ENCODE results near the gene OR2L3.
"Not testable (repeated sequence)": the region's sequence is repeated elsewhere in the genome, so short reads cannot be mapped to it uniquely, and the experiment has no call there.

Gene OR2L3

GRCh38 chr1:248046536-248046935 lies at the start of gene OR2L3:
Gene OR2L3 (plus strand): TSS chr1:248046836. CDS start chr1:248060682, 13,846 bp downstream.
- no peak for DNase-seq

DNA sequence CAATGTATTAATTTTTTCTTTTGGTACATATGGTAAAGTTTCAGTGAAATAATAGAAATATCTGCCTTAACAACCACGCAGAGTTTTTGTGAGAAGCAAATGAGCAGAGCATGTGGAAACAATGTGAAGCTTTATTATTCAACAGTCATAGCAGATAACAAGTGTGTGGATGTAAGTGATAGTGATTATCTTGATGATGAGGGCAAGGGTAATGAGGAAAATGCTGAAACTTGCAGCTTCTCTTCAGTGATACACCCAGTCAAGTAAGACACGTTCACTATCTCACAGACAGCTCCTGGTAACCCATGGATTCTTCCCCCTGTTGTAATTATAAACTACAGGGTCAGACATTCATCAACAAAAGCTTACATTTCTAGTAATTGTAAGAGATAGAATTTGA lies 47.8 kb upstream of the OR2L3 start:
- peak; percentile 73 for DNase-seq

DNA sequence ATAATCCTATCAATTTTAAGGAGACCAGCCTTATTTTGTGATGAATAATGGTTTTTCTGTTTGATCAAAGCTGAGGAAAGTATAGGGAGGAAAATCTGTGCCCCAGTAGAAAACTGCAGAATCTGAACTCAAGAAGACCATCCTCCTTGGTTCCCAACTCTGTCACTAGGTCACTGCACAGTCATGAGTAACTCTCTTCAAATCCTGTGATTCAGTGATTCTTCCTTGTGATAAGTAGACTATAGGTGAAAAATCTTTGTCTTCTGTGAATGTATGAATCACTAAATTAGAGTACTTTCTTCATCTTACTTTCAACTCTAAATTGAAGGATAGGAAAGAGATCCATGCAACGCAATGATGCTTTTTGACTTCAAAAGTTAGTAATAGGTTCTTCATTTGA lies 46.5 kb upstream of the OR2L3 start:
- DNase-seq, result no peak

DNA sequence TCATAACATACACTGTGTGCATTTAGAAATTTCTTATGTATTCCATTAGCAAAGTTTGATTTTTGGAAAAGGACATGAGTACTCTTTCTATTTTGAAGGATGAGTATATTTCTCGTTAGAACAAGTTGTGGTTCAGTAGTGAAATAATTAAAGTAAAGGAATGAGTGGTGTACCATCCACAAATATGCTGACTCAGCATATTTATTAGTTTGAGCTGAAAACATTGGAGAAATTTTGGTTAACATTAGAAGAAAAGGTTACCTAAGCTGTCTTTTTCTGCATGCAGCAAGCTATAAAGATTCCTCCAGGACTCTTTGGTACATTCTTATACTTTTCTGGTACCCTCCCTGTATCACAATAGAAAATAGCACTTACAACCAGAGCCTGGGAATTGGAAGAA lies 38.9 kb upstream of the OR2L3 start:
- no peak for DNase-seq

GRCh38 chr1:248009681-248010080 lies 37.0 kb upstream of the OR2L3 start:
- no peak for DNase-seq

DNA sequence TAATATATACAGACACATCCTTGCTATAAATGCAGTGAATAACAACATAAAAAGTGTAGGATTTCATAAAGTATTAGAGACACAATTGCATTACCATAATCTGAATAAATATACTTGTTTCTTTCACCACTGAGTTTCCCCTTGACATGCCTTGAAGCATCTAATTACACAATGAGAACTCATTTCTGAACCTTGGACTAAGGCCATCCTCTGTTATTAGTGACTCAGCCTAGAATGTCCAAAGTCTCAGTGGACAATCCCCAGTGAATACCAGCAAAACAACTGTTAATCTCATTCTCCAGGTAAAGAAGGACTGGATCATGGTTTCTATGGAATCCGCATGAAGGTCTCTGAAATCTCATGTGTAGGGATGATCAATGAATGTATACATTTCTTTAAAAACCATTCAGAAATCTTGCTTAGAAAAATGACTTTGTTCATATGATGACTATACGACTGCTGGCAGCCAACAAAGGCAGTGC lies 33.4 kb upstream of the OR2L3 start, which contains the start of gene OR2L5:
OR2L5 (plus strand) TSS at position 432 of the 482 bp plus-strand sequence. CDS start 8,288 bp downstream, outside the sequence.
- no peak for DNase-seq

DNA sequence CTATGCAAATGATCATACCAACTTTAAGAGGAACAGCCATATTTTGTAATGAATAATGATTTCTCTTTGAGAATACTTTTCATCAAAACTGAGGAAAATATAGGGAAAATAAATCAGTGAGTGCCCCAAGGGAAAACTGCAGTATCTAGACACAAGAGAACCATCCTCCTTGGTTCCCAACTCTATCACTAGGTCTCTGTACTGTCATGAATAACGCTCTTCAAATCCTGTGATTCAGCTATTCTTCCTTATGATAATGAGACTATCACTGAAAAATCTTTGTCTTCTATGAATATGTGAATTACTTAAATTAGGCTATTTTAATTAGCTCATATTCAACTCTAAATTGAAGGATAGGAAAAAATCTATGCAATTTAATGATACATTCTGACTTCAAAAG lies 30.8 kb upstream of the OR2L3 start:
- no peak for DNase-seq

- DNase-seq, result no peak
Measured at GRCh38 chr1:248029770-248030169, 16.9 kb upstream of the OR2L3 start, which contains the start of gene OR2L2. Gene OR2L2 (plus strand): TSS chr1:248030070. CDS start chr1:248038268, 8,198 bp downstream.

DNA sequence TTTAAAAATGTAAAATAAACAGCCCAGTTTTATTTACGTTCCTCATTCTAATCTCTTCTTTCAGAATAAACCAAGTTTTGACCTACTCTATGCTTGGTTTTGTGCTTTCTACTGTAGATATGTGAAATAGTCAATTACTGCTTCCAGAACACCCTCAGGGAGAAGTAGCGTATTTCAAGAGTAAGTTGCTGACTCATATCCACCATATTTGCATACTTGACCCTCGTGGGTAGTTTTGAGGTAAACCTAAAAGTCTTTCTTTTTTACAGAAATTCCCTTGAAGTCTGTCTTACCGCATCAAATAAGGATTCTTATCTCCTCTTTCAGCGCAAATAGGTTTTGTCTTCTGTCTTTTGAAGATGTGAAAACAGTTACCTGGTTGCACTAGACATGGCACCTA lies 1.4 kb upstream of the OR2L3 start:
- no peak for DNase-seq

DNA sequence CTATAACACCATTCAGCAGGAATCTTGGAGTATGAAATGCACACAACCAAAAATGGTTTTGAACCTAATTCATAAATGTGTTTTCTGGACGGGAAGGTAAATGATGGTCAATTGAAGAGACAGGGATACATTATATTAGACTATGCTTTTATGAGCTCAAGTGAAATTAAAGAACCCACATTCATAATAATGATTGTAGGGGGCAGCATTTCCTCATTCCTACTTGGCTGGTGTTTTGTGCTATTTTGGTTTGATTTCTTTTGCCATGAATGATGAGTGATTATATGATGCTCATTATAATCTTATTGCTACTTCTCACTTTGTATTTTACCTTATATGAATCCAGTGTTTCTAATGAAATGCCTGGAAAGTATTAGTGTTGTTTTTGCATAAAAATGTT lies 372 bp downstream of the OR2L3 start:
- peak; percentile 4 for DNase-seq

DNA sequence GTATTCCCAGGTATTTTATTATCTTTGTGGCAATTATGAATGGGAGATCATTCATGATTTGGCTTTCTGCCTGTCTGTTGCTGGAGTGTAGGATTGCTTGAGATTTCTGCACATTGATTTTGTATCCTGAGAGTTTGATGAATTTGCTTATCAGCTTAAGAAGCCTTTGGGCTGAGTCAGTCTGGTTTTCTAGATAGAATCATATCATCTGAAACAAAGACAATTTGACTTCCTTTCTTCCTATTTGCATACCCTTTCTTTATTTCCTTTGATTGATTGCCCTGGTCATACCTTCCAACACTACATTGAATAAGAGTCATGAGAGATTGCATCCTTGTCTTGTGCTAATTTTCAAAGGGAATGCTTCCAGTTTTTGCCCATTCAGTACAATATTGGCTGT lies 8.0 kb downstream of the OR2L3 start:
- no peak for DNase-seq

DNA sequence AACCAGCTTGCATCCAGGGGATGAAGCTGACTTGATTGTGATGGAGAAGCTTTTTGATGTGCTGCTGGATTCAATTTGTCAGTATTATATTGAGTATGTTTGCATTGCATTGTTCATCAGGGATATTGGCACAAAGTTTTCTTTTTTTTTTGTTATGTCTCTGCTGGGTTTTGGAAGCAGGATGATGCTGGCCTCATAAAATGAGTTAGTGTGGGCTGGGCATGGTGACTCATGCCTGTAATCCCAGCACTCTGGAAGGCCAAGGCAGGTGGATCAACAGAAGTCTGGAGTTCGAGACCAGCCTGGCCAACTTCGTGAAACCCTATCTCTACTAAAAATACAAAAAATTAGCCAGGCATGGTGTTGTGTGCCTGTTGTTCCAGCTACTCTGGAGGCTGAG lies 8.6 kb downstream of the OR2L3 start:
- no peak for DNase-seq

DNA sequence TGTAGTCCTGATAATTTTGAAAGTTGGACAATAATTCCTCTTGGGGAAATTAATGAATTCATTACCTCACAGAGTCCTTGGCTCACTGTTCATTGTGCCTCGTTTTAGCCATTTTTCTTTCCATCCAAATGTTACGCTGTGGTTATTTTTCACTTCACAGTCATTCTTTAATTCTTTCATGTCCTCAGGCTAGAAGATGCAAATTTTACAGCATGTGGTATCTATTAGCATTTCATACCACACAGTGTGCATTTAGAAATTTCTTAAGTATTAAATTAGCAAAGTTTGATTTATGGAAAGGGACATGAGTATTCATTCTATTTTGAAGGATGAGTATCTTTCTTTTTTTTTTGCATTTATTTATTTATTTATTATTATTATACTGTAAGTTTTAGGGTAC lies 18.4 kb downstream of the OR2L3 start:
- no peak for DNase-seq

GRCh38 chr1:248065604-248066003 lies 19.0 kb downstream of the OR2L3 start:
- DNase-seq, result no peak

GRCh38 chr1:248083864-248084263 lies 37.2 kb downstream of the OR2L3 start:
- DNase-seq, result not testable (repeated sequence)

DNA sequence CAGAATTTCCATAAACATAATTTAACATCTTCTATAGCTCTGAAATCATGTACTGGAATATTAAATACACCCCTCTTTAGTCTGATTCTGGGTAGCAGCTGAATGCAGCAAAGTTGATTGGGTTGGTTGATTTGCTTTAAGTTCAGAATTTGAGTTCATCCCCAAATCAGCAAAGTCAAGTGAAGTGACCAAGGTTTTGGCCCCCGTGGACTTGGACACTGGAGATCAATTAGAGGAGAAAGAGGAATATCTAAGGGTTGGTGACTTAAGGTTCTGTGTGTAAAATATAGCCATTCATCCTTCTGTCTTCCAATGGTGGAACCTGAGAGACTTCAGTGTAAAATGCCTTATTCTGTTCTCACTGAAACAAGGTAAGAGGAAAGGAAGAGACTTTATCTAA lies 48.2 kb downstream of the OR2L3 start, which contains the start of gene OR2L13:
OR2L13 (plus strand) TSS at position 301 of the 400 bp plus-strand sequence. CDS start 4,192 bp downstream, outside the sequence.
- DNase-seq, result no peak

GRCh38 chr1:248098529-248098928 lies 51.9 kb downstream of the OR2L3 start:
- no peak for DNase-seq

- no peak for DNase-seq
Measured at GRCh38 chr1:248102847-248103246, 56.2 kb downstream of the OR2L3 start.

DNA sequence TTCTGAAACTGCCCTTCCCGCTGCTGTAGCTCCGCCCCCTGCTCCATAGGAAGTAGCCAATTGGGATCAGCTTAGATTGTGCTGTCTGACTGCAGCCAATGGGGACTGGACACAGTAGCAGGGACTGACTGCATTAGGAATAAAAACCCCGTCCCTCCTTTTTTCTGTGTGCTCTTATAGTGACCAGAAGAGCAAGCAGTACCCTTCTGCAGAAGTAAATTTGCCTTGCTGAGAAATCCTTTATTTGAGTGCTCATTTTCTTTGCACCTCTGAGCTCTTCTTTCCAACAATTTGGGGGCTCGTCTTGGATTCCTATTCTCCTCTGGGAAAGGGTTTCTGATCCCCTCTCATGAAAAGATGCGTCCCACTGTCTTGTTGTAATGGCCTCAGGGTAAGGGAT lies 64.5 kb downstream of the OR2L3 start:
- DNase-seq, result peak; percentile 5
